ENCODE results near the gene CLDN22. TPM values are rescaled to one million over a fixed set of nuclear protein-coding genes. Genes with fewer than 3 reads are reported as not detected.

CLDN22 gene
- total and polyA plus RNA-seq, 2 donors (not counting 1 experiment from before 2014, with no cell fraction given) = not detected

DNA sequence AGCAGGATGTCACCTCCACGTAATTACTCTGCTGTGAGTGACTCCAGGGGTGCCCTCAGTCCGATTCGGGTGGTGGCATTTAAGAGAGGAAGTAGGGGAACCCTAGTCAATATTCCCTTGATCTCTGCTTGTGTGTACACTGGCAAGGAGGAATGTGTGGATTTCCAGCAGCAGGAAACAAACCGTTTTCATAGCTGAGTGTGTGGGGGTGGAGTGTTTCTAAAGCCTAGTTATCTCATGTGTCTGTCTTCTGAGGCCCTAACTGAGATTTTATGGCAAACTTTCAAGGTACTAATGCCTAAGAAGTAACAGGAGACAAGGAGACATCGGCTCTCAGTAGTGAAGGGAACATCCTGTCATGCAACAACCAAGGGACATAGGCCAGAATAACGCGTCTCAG, 8.8 kb upstream of the CLDN22 start:
- Mint-ChIP-seq H3K27ac (no peak overlapping the region), H3K27me3 (peaks cover 5% of the 10 kb centered on the region), H3K4me1 (no peaks in the 10 kb centered on the region), H3K9me3 (ENCODE audit: insufficient read depth) (no peaks in the 10 kb centered on the region), H3K4me3 (no peak overlapping the region)
- ChIA-PET POLR2A (no interaction called here), CTCF (no interaction called here)
- H3K4me2 ChIP-seq (replicated peaks; ENCODE audit: low read depth, low read length, poor library complexity, severe bottlenecking) = no peak overlapping the region
- DNase-seq (no peak), ATAC-seq (ENCODE audit: low read depth) (no peak)
- no peak for TF ChIP-seq EZH2 (IDR thresholded peaks at IDR 0.05; ENCODE audit: borderline replicate concordance, insufficient read depth, low read depth, low read length, poor library complexity, severe bottlenecking)
- TF ChIP-seq, protein P1, sequence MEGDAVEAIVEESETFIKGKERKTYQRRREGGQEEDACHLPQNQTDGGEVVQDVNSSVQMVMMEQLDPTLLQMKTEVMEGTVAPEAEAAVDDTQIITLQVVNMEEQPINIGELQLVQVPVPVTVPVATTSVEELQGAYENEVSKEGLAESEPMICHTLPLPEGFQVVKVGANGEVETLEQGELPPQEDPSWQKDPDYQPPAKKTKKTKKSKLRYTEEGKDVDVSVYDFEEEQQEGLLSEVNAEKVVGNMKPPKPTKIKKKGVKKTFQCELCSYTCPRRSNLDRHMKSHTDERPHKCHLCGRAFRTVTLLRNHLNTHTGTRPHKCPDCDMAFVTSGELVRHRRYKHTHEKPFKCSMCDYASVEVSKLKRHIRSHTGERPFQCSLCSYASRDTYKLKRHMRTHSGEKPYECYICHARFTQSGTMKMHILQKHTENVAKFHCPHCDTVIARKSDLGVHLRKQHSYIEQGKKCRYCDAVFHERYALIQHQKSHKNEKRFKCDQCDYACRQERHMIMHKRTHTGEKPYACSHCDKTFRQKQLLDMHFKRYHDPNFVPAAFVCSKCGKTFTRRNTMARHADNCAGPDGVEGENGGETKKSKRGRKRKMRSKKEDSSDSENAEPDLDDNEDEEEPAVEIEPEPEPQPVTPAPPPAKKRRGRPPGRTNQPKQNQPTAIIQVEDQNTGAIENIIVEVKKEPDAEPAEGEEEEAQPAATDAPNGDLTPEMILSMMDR (IDR thresholded peaks at IDR 0.05) = no peak
- H3K4me1 ChIP-seq (ENCODE audit: control insufficient read depth in 2 of 2, insufficient read depth in 2 of 2, low read length in 2 of 2) = no peaks in the 10 kb centered on the region
- H3K27ac ChIP-seq (ENCODE audit: low read length in 2 of 2) = no peak overlapping the region
- no peak overlapping the region for H3K9ac ChIP-seq (ENCODE audit: low read length)
- 71% methylated on average over 5 of the region's 7 CpGs for WGBS (ENCODE audit: insufficient coverage)
- no peaks in the 10 kb centered on the region for H3K79me2 ChIP-seq (ENCODE audit: control insufficient read depth, insufficient read depth, low read length)
- H2AFZ ChIP-seq (ENCODE audit: insufficient read depth, low read depth, low read length, poor library complexity, severe bottlenecking) = no peak overlapping the region
- intact Hi-C loops (cut with micrococcal nuclease) = no loop called here
- peaks cover 0 to 2% (median 0%) of the 10 kb centered on the region in 4 experiments for H3K27me3 ChIP-seq (replicated peaks in 1 of 4; ENCODE audit: control extremely low read depth in 1 of 4, control insufficient read depth in 3 of 4, insufficient read depth in 4 of 4, low read length in 3 of 4)
- no peaks in the 10 kb centered on the region for H3K36me3 ChIP-seq (replicated peaks in 1 of 2; ENCODE audit: control extremely low read depth in 1 of 2, control insufficient read depth in 1 of 2, extremely low read depth in 1 of 2, insufficient read depth in 2 of 2, low read length in 1 of 2)
- no peaks in the 10 kb centered on the region for H4K20me1 ChIP-seq (ENCODE audit: control insufficient read depth, insufficient read depth, low read length, poor library complexity, severe bottlenecking)
- peaks cover 0 to 3% (median 0%) of the 10 kb centered on the region in 3 donors for H3K9me3 ChIP-seq (ENCODE audit: control extremely low read depth in 1 of 3, control insufficient read depth in 2 of 3, insufficient read depth in 1 of 3, low read length in 2 of 3)
- no peak overlapping the region for H3K4me3 ChIP-seq (ENCODE audit: control extremely low read depth in 1 of 5, extremely low read depth in 1 of 5, insufficient read depth in 1 of 5, low read depth in 2 of 5, low read length in 4 of 5)

DNA sequence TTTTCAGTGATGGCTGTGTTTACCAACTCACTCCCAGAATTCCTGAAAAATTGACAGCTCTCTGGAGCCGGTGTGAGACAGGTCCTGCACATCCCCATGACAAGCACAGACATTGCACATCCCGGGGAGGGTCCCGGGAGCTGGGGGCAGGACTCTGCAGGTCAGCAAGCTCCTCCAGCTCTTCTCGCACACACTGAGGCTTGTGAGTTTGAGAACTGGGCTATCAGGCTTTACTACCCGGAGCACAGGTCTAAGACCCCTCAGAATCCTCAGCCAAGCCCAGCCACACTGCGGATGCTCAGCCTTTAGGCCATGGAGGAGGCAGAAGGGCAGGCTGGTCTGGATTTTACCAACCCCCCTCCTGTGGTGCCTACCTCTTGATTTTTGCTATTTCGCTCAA, 7.8 kb upstream of the CLDN22 start:
- no peak for TF ChIP-seq EZH2 (IDR thresholded peaks at IDR 0.05; ENCODE audit: borderline replicate concordance, insufficient read depth, low read depth, low read length, poor library complexity, severe bottlenecking)
- TF ChIP-seq, protein P1 (IDR thresholded peaks at IDR 0.05) = no peak
- CTCF ChIA-PET = no interaction called here
- no peaks in the 10 kb centered on the region for H3K36me3 ChIP-seq (replicated peaks in 1 of 2; ENCODE audit: control extremely low read depth in 1 of 2, control insufficient read depth in 1 of 2, extremely low read depth in 1 of 2, insufficient read depth in 2 of 2, low read length in 1 of 2)
- H3K9ac ChIP-seq (ENCODE audit: low read length) = no peak overlapping the region
- no peaks in the 10 kb centered on the region for H4K20me1 ChIP-seq (ENCODE audit: control insufficient read depth, insufficient read depth, low read length, poor library complexity, severe bottlenecking)
- DNase-seq (no peak), ATAC-seq (ENCODE audit: low read depth) (no peak)
- H3K4me2 ChIP-seq (replicated peaks; ENCODE audit: low read depth, low read length, poor library complexity, severe bottlenecking) = no peak overlapping the region
- Mint-ChIP-seq H3K27ac (no peak overlapping the region), H3K4me3 (no peak overlapping the region), H3K27me3 (peaks cover 1% of the 10 kb centered on the region), H3K9me3 (ENCODE audit: insufficient read depth) (no peaks in the 10 kb centered on the region), H3K4me1 (no peaks in the 10 kb centered on the region)
- peaks cover 0 to under 1% (median 0%) of the 10 kb centered on the region in 4 experiments for H3K27me3 ChIP-seq (replicated peaks in 1 of 4; ENCODE audit: control extremely low read depth in 1 of 4, control insufficient read depth in 3 of 4, insufficient read depth in 4 of 4, low read length in 3 of 4)
- POLR2A ChIA-PET = no interaction called here
- no peaks in the 10 kb centered on the region for H3K79me2 ChIP-seq (ENCODE audit: control insufficient read depth, insufficient read depth, low read length)
- no peaks in the 10 kb centered on the region for H3K4me1 ChIP-seq (ENCODE audit: control insufficient read depth in 2 of 2, insufficient read depth in 2 of 2, low read length in 2 of 2)
- no peak overlapping the region for H2AFZ ChIP-seq (ENCODE audit: insufficient read depth, low read depth, low read length, poor library complexity, severe bottlenecking)
- no peak overlapping the region for H3K27ac ChIP-seq (ENCODE audit: low read length in 2 of 2)
- no peak overlapping the region for H3K4me3 ChIP-seq (ENCODE audit: control extremely low read depth in 1 of 5, extremely low read depth in 1 of 5, insufficient read depth in 1 of 5, low read depth in 2 of 5, low read length in 4 of 5)
- peaks cover 0 to 3% (median 0%) of the 10 kb centered on the region in 3 donors for H3K9me3 ChIP-seq (ENCODE audit: control extremely low read depth in 1 of 3, control insufficient read depth in 2 of 3, insufficient read depth in 1 of 3, low read length in 2 of 3)
- intact Hi-C loops (cut with micrococcal nuclease) = no loop called here
- 87% methylated on average over 6 of the region's 7 CpGs for WGBS (ENCODE audit: insufficient coverage)

Measured in B cell (primary cell).